K562 (cell line): ENCODE measurements around the gene RFX7. TPM values are rescaled to one million over a fixed set of nuclear protein-coding genes. Genes with fewer than 3 reads are reported as not detected.

Experiments used
- ESRRB ChIP-seq: fragments of 250-450 bp; sonication (Bioruptor Pico); IDR thresholded peaks from 2 replicates; pipeline ENCODE4 v1.5.0; 2020; ENCODE audit warnings: mild to moderate bottlenecking, moderate library complexity, borderline replicate concordance
- HNRNPH1 ChIP-seq: fragments of 200-400 bp; formaldehyde crosslinking; optimal IDR thresholded peaks from 2 replicates; pipeline ENCODE3; 2017; ENCODE audit warnings: low read depth, mild to moderate bottlenecking, low read length, moderate library complexity
- MAFF ChIP-seq: IDR thresholded peaks from 2 replicates; pipeline ENCODE4 v1.6.1; 2012; ENCODE audit warnings: low read length, improper control_type of control experiment
- PBX2 ChIP-seq, 2 experiments: IDR thresholded peaks in 1 of 2; conservative IDR thresholded peaks in 1 of 2; 2 replicates each; pipeline ENCODE4 v1.6.1; 2016; ENCODE audit warnings: low read depth in 2 of 2, mild to moderate bottlenecking in 1 of 2, missing compliant biosample characterization in 1 of 2, missing genetic modification characterization in 1 of 2, moderate library complexity in 1 of 2
- SREBF2 ChIP-seq: sonication (generic); formaldehyde crosslinking; IDR thresholded peaks from 2 replicates; pipeline ENCODE4 v1.4.0; 2020; ENCODE audit warnings: mild to moderate bottlenecking, missing genetic modification reagents
- SRSF3 ChIP-seq: fragments of 200-400 bp; formaldehyde crosslinking; IDR thresholded peaks from 2 replicates; pipeline ENCODE4 v1.6.1; 2016; ENCODE audit warnings: mild to moderate bottlenecking, low read length, moderate library complexity; ENCODE audit not compliant: insufficient read depth
- SRSF7 ChIP-seq: fragments of 200-400 bp; formaldehyde crosslinking; optimal IDR thresholded peaks from 2 replicates; pipeline ENCODE3; 2017; ENCODE audit warnings: mild to moderate bottlenecking, low read depth, low read length
- UBTF ChIP-seq, 2 experiments: IDR thresholded peaks; 2 replicates each; pipeline ENCODE4 v1.6.1; 2012; ENCODE audit warnings: improper control_type of control experiment in 2 of 2, low read depth in 2 of 2, low read length in 2 of 2, borderline replicate concordance in 1 of 2
- XRCC5 ChIP-seq: fragments of 200-400 bp; formaldehyde crosslinking; IDR thresholded peaks from 2 replicates; pipeline ENCODE4 v1.6.1; 2017; ENCODE audit warnings: low read depth, mild to moderate bottlenecking, low read length
- ZKSCAN1 ChIP-seq: fragments of 150-350 bp; IDR thresholded peaks from 2 replicates; pipeline ENCODE4 v1.6.1; 2016; ENCODE audit warnings: low read depth, low read length
- ZNF146 ChIP-seq: IDR thresholded peaks from one replicate; pipeline ENCODE4 v1.6.1; 2018; ENCODE audit warnings: missing compliant biosample characterization; ENCODE audit not compliant: unreplicated experiment
- ZNF512 ChIP-seq: IDR thresholded peaks from 2 replicates; pipeline ENCODE4 v1.6.1; 2016; ENCODE audit warnings: missing genetic modification characterization, missing compliant biosample characterization
- ZNF655 ChIP-seq: fragments of 250-450 bp; sonication (Bioruptor Pico); IDR thresholded peaks from 2 replicates; pipeline ENCODE4 v1.5.0; 2021
- ZNF77 ChIP-seq: fragments of 250-450 bp; sonication (Bioruptor Pico); IDR thresholded peaks from 2 replicates; pipeline ENCODE4 v1.5.0; 2020
- polyA plus RNA-seq, 8 experiments: library from polyadenylated mRNA; depleted of rRNA in 4 of 8; stranded (reverse) in 5 of 8; unstranded in 3 of 8; fragments of >200 nt; fragmentation: Nextera tagmentation in 2 of 8; fragmentation: Illumina TruSeq in 1 of 8; extraction: Ambion mirVana in 2 of 8; extraction: Trizol in 1 of 8; gene quantifications; 2 replicates each; pipeline versions ENCODE4 v1.2.1 to v1.2.3, GENCODE V29; 2011 to 2014; ENCODE audit warnings: inconsistent platforms in 1 of 8, missing spikeins in 1 of 8
- total RNA-seq, 7 experiments: library from RNA; depleted of rRNA in 6 of 7; stranded (reverse); fragments of >200 nt in 6 of 7; fragmentation: Illumina TruSeq in 2 of 7; extraction: Trizol in 2 of 7; gene quantifications; 2 replicates each; pipeline versions ENCODE4 v1.2.1 to v1.2.3, GENCODE V29; 2011 to 2021; ENCODE audit warnings: low replicate concordance in 1 of 7

RFX7 gene
- total and polyA plus RNA-seq, 9 of the 15 experiments (the other 6 are each of a cell fraction or from before 2014, with no cell fraction given): 2.4 to 17.9 (median 6.3) TPM

GRCh38 chr15:56040081-56041035 lies 203.3 kb downstream of the RFX7 start (continued):
- no peak for TF ChIP-seq UBTF (IDR thresholded peaks at IDR 0.05; ENCODE audit: borderline replicate concordance in 1 of 2, low read depth in 2 of 2, low read length in 2 of 2)
- no peak for TF ChIP-seq ESRRB (CRISPR knock-in tag)
- no peak for TF ChIP-seq ZNF512 (tag)
- TF ChIP-seq ZNF77 (CRISPR knock-in tag): no peak
- no peak for TF ChIP-seq ZNF655
- TF ChIP-seq ZNF146 (CRISPR knock-in tag): no peak
- no peak for TF ChIP-seq XRCC5
- no peak for TF ChIP-seq ZKSCAN1
- TF ChIP-seq SREBF2 (CRISPR knock-in tag): no peak
- no peak for TF ChIP-seq HNRNPH1
- no peak for TF ChIP-seq PBX2 (CRISPR knock-in tag; IDR thresholded peaks at IDR 0.05; ENCODE audit: low read depth)
- no peak for TF ChIP-seq PBX2 (tag; conservative IDR thresholded peaks at IDR 0.05; ENCODE audit: low read depth)
- TF ChIP-seq SRSF3: no peak
- no peak for TF ChIP-seq SRSF7
- TF ChIP-seq MAFF: no peak
